Measurements from ENCODE around the gene EYS. TPM values are rescaled to one million over a fixed set of nuclear protein-coding genes. Genes with fewer than 3 reads are reported as not detected.
"Not testable (repeated sequence)": the region's sequence is repeated elsewhere in the genome, so short reads cannot be mapped to it uniquely, and the experiment has no call there.

The EYS gene
- total RNA-seq, 6 experiments from 2014 or later, result 0.18 TPM; not detected in 5

- no peaks in the 10 kb centered on the region for H3K4me1 Mint-ChIP-seq (ENCODE audit: low read depth)
- no peaks in the 10 kb centered on the region; the same call in 1 of the 2 replicates for H3K27me3 Mint-ChIP-seq (ENCODE audit: insufficient read depth)
- no peak for DNase-seq
- H3K9me3 Mint-ChIP-seq, result peaks cover 31% of the 10 kb centered on the region
- no peak overlapping the region for H3K27ac Mint-ChIP-seq
- H3K4me3 Mint-ChIP-seq, result no peak overlapping the region
- TF ChIP-seq, protein P1, sequence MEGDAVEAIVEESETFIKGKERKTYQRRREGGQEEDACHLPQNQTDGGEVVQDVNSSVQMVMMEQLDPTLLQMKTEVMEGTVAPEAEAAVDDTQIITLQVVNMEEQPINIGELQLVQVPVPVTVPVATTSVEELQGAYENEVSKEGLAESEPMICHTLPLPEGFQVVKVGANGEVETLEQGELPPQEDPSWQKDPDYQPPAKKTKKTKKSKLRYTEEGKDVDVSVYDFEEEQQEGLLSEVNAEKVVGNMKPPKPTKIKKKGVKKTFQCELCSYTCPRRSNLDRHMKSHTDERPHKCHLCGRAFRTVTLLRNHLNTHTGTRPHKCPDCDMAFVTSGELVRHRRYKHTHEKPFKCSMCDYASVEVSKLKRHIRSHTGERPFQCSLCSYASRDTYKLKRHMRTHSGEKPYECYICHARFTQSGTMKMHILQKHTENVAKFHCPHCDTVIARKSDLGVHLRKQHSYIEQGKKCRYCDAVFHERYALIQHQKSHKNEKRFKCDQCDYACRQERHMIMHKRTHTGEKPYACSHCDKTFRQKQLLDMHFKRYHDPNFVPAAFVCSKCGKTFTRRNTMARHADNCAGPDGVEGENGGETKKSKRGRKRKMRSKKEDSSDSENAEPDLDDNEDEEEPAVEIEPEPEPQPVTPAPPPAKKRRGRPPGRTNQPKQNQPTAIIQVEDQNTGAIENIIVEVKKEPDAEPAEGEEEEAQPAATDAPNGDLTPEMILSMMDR (IDR thresholded peaks at IDR 0.05), result no peak
- H3K36me3 Mint-ChIP-seq (ENCODE audit: low read depth), result no peaks in the 10 kb centered on the region
Observed at GRCh38 chr6:65637289-65638046, 69.6 kb downstream of the EYS start.

DNA sequence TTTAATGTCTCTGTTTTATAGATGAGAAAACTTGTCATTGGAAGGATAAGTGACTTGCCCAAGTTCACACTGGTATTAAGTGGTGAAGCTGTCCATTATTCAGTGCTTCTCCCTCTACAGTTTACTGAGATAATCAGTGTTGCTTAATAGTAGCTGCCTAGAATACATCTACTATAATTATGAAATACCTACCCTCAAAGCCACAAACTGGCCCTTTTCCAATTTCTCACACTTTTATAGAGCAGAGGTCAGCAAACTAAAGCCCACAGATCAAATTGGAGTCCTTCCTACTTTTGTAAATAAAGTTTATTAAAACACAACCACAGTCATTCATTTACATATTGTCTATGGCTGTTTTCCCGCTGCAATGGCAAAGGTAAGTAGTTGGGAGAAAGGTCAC is 73.5 kb downstream of the EYS start:
- H3K4me1 Mint-ChIP-seq (ENCODE audit: low read depth), result no peaks in the 10 kb centered on the region
- H3K36me3 Mint-ChIP-seq (ENCODE audit: low read depth), result no peaks in the 10 kb centered on the region; the same call in 1 of the 2 replicates
- DNase-seq, result no peak
- H3K4me3 Mint-ChIP-seq, result no peak overlapping the region
- TF ChIP-seq, protein P1 (IDR thresholded peaks at IDR 0.05), result no peak
- no peaks in the 10 kb centered on the region; the same call in 1 of the 2 replicates for H3K27me3 Mint-ChIP-seq (ENCODE audit: insufficient read depth)
- H3K27ac Mint-ChIP-seq, result no peak overlapping the region
- peaks cover 17% of the 10 kb centered on the region for H3K9me3 Mint-ChIP-seq

- Mint-ChIP-seq H3K9me3 (peaks cover 29% of the 10 kb centered on the region), H3K4me1 (ENCODE audit: low read depth) (no peaks in the 10 kb centered on the region), H3K36me3 (ENCODE audit: low read depth) (no peaks in the 10 kb centered on the region; the same call in 1 of the 2 replicates), H3K4me3 (no peak overlapping the region), H3K27me3 (ENCODE audit: insufficient read depth) (no peaks in the 10 kb centered on the region; the same call in 1 of the 2 replicates), H3K27ac (no peak overlapping the region)
- DNase-seq, result no peak
- TF ChIP-seq, protein P1 (IDR thresholded peaks at IDR 0.05), result no peak
Observed at GRCh38 chr6:65631711-65632110, 75.3 kb downstream of the EYS start.

DNA sequence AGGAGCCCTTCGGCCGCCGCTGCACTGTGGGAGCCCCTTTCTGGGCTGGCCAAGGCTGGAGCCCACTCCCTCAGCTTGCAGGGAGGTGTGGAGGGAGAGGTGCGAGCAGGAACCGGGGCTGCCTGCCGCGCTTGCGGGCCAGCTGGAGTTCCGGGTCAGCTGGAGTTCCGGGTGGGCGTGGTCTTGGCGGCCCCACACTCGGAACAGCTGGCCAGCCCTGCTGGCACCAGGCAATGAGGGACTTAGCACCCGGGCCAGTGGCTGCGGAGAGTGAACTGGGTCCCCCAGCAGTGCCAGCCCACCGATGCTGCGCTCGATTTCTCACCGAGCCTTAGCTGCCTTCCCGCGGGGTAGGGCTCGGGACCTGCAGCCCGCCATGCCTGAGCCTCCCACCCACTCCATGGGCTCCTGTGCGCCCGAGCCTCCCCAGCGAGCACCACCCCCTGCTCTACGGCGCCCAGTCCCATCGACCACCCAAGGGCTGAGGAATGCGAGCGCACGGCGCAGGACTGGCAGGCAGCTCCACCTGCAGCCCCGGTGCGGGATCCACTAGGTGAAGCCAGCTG is 79.5 kb downstream of the EYS start:
- H3K27me3 Mint-ChIP-seq (ENCODE audit: insufficient read depth); H3K36me3 Mint-ChIP-seq (ENCODE audit: low read depth); H3K4me3 Mint-ChIP-seq; H3K4me1 Mint-ChIP-seq (ENCODE audit: low read depth); DNase-seq; H3K27ac Mint-ChIP-seq: not testable (repeated sequence)
- H3K9me3 Mint-ChIP-seq, result peaks cover 37% of the 10 kb centered on the region

DNA sequence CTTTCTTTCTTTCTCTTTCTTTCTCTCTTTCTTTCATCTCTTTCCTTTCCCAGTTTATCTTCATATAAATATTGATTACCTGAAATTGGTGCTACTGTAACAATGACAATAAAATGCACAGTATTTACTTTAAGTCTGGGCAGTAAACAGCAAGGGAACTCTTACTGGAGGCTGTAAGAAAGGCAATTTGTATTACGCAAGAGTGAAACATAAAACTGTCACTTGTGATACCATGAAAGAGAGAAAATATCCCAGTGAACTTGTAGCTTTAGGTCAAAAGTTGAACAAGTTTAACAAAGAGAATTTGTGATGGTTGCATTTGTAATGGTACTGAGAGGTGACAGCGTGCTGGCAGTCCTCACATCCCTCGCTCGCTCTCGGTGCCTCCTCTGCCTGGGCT is 80.0 kb downstream of the EYS start:
- no peak overlapping the region for H3K4me3 Mint-ChIP-seq
- H3K4me1 Mint-ChIP-seq (ENCODE audit: low read depth), result no peaks in the 10 kb centered on the region
- H3K9me3 Mint-ChIP-seq, result peaks cover 37% of the 10 kb centered on the region
- H3K27me3 Mint-ChIP-seq (ENCODE audit: insufficient read depth), result peaks cover 1% of the 10 kb centered on the region; the same call in 1 of the 2 replicates
- no peak overlapping the region for H3K27ac Mint-ChIP-seq
- no peak for DNase-seq
- no peaks in the 10 kb centered on the region; the same call in 1 of the 2 replicates for H3K36me3 Mint-ChIP-seq (ENCODE audit: low read depth)
- TF ChIP-seq, protein P1 (IDR thresholded peaks at IDR 0.05), result no peak

GRCh38 chr6:65623566-65623965 is 83.5 kb downstream of the EYS start:
- H3K9me3 Mint-ChIP-seq, result peaks cover 25% of the 10 kb centered on the region
- H3K4me3 Mint-ChIP-seq, result no peak overlapping the region
- DNase-seq, result no peak
- H3K27me3 Mint-ChIP-seq (ENCODE audit: insufficient read depth), result peaks cover 1% of the 10 kb centered on the region; the same call in 1 of the 2 replicates
- TF ChIP-seq, protein P1 (IDR thresholded peaks at IDR 0.05), result no peak
- H3K27ac Mint-ChIP-seq, result no peak overlapping the region
- H3K4me1 Mint-ChIP-seq (ENCODE audit: low read depth), result no peaks in the 10 kb centered on the region
- no peaks in the 10 kb centered on the region for H3K36me3 Mint-ChIP-seq (ENCODE audit: low read depth)

Data from HFFc6 (cell line).